Measurements from ENCODE around the gene FBXW5.

FBXW5 gene

DNA sequence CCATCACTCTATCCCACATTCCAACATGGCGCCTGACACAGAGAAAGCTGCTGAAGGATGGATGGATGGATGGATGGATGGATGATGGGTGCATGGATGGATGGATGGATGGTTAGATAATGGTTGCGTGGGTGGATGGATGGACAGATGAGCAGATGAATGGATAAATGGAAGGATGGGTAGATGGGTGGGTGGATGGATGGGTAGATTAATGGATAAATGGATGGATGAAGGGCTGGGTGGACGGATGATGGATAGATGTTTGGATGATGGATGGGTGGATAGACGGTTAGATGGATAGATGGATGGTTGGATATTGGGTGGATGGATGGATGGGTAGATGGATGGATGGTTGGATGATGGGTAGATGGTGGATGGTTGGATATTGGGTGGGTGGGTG lies 12.1 kb upstream of the FBXW5 start:
- no peak for DNase-seq (ENCODE audit: low read depth)
- H3K4me3 ChIP-seq (ENCODE audit: low read depth, low read length) = no peak overlapping the region
- TF ChIP-seq CTCF (IDR thresholded peaks at IDR 0.05; ENCODE audit: insufficient read depth, low read depth, low read length, missing control alignments) = no peak

DNA sequence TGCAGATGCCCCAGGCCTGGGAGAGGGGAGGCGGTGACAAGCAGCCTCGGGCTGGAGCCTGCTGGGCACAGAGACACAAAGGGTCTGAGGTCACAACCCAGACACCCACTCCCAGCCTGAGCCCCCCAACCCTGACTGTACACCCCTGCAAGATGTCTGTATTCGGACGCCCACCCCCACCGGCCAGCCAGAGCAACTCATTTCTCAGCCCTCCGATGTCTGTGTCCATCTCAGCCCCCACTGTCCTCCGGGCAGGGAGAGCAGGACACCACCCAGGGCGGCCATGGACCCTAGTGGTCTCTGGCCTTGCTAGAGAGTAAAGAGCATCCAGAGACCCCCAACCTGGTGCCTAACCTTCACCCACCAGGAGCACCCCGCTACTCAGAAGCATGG lies 11.4 kb upstream of the FBXW5 start:
- no peak for TF ChIP-seq CTCF (IDR thresholded peaks at IDR 0.05; ENCODE audit: insufficient read depth, low read depth, low read length, missing control alignments)
- H3K4me3 ChIP-seq (ENCODE audit: low read depth, low read length) = no peak overlapping the region
- no peak for DNase-seq (ENCODE audit: low read depth)

DNA sequence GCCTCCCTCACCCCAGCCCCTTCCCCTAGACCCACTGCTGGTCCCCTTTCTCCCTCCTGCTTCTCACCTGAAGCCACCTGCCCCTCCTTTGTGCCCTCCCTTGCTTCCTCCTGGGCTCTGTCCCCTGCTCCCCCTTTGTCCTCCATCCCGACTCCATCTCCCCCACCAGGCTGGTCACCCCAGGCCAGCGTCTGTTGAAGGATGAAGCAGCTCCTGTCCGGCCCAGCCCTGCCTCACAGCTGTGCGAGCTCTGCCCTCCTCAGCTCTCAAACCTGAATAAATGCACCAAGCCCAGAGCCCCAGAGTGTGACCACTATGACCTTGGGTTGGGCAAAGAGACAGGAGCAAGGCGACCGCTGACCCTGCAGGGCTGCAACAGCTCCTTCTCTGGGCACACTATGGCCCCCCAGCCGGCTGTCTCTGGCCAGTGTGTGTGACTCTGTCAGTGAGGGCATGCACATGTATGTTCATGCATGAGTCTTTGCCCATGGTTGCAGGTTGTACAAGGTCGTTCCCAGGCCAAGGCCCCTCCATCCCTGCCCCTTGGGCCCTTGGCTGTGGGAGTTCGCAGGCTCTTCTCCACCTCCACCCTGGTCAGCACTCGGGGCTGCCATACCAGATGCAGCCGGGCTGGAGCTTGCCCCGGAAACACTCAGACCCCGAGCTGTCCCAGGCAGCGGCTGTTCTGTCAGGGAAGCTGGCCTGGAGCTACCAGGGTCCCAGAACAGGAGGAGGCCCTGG lies 10.8 kb upstream of the FBXW5 start:
- H3K4me3 ChIP-seq (ENCODE audit: low read depth, low read length) = no peak overlapping the region
- no peak for TF ChIP-seq CTCF (IDR thresholded peaks at IDR 0.05; ENCODE audit: insufficient read depth, low read depth, low read length, missing control alignments)
- no peak for DNase-seq (ENCODE audit: low read depth)

DNA sequence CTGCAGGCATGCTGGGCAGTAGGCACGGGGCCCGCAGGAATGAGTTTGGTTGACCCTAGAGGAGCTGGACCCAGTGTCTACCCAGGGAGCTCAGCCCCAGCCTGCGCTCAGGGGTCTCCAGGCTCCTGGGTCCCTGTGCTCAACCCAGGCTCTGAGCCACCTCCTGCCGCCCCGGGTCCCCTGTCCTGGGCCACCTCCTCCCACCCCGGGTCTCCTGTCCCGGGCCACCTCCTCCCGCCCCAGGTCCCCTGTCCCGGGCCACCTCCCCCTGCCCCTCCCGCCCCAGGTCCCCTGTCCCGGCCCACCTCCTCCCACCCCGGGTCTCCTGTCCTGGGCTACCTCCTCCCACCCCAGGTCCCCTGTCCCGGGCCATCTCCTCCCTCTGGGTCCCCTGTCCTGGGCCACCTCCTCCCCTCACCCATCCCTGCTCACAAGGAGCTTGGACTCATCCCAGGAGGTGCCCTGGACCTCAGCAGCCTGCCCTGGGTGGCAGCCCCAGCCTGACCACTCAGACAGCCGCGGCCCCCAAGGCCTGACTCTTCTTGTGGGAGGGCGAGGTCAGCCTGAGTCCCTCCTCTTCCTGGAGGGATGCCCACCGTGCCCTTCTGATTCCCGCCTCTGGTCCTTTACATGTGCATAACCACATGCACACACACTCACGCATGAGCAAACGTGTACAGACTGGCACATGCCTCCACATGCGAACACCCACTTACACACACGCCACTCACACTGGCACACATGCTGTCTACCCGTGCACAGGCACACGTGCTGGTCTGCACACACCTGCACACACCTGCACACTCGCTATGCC lies 9.9 kb upstream of the FBXW5 start:
- no peak overlapping the region for H3K4me3 ChIP-seq (ENCODE audit: low read depth, low read length)
- no peak for DNase-seq (ENCODE audit: low read depth)
- no peak for TF ChIP-seq CTCF (IDR thresholded peaks at IDR 0.05; ENCODE audit: insufficient read depth, low read depth, low read length, missing control alignments)

DNA sequence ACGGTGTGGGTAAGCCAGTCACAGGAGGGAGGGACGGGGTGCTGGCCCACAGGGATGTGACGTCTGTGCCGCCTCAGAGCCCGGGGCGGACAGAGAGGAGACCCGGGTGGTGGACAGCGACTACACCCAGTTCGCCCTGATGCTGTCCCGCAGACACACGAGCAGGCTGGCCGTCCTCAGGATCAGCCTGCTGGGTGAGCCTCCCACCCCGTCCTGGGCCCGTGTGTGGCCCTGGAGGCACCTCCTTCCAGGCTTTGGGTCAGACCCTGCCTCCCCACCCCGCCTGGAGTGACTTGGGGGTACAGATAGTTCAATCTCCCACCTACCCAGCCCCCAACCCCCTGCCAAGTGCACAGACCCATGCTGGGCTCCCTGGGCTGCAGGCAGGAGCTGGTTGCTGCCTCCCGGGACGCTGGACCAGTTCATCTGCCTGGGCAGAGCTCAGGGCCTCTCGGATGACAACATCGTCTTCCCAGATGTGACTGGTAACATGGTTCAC lies 9.3 kb upstream of the FBXW5 start:
- no peak for DNase-seq (ENCODE audit: low read depth)
- no peak for TF ChIP-seq CTCF (IDR thresholded peaks at IDR 0.05; ENCODE audit: insufficient read depth, low read depth, low read length, missing control alignments)
- H3K4me3 ChIP-seq (ENCODE audit: low read depth, low read length) = no peak overlapping the region

- H3K4me3 ChIP-seq (ENCODE audit: low read depth, low read length) = no peak overlapping the region
- DNase-seq (ENCODE audit: low read depth) = no peak
- TF ChIP-seq CTCF (IDR thresholded peaks at IDR 0.05; ENCODE audit: insufficient read depth, low read depth, low read length, missing control alignments) = no peak
Measured at GRCh38 chr9:136952876-136953770, 8.6 kb upstream of the FBXW5 start.

Measured in GM12865 (cell line).